ENCODE data around the gene SPATA31C1.
"Not testable (repeated sequence)": the region's sequence is repeated elsewhere in the genome, so short reads cannot be mapped to it uniquely, and the experiment has no call there.

SPATA31C1 gene

DNA sequence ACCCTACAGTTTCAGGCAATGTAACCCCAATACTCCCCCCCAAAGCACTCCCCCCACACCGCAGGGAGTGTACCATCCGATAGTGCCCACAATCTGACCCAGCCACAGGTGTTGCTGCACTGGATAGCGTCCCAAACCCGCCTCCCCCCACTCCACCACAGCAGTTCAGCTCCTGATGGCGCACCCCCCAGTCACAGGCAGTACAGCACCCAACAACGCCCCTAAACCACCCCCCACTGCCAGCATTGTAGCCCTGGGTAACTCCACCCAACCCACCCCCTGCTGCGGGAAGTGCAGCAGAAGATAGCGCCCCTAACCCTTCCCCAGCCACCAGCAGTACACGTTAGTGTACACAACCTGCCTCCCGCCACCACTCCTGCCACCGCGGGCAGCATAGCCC lies 20.6 kb downstream of the SPATA31C1 start:
- not testable (repeated sequence) for DNase-seq

DNA sequence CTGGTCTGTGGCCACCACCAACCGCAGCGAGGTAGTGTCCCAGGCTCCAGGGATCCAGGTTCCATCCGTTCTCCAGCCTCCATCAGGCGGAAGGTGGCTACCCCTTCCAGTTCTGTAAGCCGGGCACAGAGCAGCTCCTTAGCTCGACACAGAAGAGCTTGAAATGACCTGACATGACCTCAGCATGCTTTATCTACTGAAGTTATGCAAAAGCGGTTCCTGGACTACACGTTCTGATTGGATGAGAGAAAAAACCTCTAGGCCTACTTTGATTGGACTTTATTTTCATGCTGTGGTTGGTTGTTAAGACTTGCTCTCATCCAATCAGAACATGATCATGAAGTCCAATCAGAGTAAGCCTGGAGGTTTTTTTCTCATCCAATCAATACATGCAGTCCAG lies 21.3 kb downstream of the SPATA31C1 start:
- DNase-seq: not testable (repeated sequence)

DNA sequence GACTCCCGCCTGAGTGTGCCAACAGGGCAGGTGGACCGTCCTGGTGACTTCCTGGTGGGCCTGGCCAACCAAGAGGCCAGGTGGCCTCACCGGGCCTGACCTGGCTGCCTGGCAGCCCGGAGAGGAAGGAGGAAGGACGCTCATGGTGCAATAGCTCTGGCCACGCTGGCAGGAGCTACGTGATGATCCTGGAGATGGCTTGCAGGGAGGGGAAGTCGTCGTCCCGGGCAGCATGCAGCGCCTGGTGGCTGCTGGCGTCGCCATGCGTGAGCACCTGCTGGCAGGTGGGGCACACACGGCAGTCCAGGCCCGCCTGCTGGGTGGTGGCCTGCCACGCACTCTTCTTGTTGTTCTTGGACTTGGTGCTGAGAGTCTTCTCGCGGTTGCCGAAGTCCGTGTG lies 26.3 kb downstream of the SPATA31C1 start:
- no peak for DNase-seq

DNA sequence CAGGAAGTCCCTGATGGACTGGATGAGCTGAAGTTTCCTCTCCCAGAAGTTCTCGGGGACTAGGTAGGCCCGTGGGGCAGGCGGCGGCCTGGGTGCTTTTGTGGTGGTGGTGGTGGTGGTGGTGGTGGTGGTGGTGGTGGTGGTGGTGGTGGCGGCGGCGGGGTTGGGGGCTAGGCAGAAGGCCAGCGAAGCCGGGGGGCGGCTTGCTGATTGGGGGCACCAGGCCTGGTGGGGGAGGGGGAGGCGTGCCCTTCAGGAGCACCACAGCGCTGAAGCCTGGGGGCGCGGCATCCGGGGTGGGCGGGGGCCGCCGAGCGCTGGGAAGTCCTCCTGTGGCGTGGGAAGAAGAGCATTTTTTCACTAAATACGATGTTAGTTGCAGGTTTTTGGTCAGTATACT lies 26.9 kb downstream of the SPATA31C1 start:
- no peak for DNase-seq

DNA sequence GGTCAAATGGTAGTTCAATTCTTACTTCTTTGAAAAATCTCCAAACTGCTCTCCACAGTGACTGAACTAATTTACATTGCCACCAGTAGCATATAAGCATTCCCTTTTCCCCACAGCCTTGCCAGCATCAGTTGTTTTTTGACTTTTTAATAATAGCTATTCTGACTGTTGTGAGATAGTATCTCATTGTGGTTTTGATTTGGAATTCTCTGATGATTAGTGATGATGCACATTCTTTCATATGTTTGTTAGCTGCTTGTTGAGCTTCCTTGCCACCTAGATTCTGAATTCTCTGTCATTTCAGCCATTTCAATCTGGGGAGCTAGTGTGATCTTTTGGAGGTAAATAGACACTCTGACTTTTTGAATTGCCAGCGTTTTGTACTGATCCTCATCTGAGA lies 32.5 kb downstream of the SPATA31C1 start:
- DNase-seq: no peak

DNA sequence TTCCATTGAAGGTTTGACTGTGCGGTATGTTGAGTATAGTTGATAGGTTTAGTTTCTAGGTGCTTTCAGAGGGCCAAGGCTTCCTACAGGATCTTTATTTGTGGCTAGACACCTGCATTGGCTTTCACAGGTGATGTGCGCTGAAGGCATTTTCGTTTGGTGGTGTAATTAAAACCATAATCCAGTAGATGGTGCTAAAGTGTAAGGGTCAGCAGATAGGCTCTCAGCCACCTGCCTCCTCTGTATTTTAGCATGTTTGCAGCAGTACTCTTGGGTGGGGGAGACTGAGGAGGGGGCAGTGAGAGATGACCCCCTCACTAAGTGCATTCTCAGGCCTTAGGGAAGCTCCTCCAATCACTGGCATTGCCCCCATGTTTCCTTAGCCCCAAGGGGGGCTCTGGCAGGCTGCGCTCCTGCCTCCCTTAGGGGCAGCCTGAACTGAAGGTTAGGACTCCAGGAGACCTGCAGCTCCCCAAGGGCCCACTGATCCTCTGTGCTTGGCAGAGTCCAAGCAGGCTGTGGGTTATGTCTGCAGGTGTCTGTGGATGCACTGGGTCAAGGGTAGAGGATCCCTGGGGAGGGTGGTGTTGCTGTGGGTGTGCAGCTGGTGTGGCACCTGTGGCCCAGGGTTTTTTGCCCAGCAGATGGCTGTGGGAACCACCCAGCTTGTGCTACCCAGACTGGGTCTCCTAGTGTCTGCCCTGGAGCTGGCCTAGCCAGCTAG lies 33.2 kb downstream of the SPATA31C1 start:
- DNase-seq: no peak

DNA sequence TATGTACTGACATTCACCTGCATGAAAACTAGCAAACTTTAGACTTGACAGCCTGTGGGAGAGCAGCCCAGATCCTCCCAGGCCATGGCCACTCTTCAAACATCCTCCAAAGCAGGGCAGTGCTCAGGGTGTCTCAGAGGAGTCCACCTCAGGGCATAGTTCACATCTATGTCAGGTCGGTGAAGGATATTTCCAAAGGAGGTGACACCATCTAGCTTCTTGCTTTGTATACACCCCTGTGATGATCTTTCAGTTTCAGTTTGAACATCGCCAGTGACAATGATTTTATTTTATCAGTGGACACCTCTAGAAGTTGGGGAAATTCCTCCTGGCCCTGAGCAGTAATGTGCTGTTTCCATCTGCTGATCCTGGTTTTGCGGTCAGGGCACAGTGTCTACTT lies 36.5 kb downstream of the SPATA31C1 start:
- DNase-seq: no peak

DNA sequence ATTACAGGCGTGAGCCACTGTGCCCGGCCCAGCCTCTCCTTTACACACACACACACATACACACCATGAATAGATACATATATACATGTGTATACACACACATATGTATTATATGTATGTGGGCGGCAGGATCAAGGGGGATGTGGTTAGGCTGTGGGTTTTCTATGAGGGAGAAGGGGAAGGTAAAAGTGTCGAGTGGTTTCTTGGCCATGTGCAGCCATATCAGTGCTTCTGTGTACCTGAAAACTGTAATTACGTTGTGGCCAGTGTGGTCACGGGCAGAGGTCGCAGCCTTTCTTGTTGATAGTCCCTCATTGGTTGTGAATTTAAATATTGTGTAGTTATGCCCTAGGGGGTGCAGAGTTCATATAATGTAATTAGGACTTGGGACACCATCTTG lies 40.1 kb downstream of the SPATA31C1 start:
- DNase-seq: no peak

DNA sequence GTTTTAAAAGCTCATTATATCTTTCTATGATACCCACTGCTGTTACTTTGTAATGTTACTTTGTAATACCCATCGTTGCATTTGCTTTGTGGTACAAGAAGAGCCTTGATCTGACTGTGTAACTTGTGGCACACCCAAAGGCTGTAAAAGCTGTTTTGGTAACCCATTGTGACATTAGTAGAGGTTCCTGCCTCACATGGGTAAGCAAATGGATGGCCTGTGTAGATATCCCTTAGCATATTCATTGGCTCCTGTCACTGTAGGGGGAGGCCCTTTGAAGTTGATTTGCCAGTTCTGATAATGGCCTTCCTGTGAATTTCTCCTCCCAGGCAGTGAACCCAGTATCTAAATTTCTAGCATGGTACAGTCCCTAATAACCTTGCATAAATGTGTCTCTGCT lies 40.8 kb downstream of the SPATA31C1 start:
- no peak for DNase-seq

DNA sequence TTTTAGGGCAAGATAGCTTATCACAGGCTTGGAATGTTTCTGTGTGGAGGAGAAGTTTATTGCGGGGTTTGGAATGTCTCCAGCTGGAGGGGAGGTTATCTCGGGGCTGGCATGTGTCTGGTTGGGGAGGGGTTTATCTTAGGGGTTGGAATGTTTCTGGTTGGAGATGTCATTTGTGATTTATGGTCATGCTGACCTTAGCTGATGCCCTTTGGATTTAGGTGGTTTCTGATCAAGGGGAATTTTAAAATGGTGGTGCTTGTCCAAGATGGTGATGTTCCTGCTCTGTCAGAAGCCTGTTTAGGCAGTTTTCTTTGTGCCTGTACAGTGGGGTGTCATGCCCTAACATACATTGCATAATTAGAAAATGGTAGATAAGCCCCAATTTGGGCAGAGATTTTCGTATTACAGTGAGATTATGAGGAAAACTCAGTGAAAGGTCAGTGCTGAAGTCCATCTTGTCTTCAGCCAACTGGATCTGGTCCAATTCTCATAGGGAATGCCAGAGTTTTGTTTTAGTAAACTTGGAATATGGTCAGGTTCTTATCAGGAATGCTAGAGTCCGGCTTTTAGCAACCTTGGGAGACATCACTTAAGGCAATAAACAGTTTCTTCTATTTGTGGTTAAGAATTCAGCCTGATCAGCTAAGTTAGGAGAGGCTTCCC lies 42.3 kb downstream of the SPATA31C1 start:
- no peak for DNase-seq

DNA sequence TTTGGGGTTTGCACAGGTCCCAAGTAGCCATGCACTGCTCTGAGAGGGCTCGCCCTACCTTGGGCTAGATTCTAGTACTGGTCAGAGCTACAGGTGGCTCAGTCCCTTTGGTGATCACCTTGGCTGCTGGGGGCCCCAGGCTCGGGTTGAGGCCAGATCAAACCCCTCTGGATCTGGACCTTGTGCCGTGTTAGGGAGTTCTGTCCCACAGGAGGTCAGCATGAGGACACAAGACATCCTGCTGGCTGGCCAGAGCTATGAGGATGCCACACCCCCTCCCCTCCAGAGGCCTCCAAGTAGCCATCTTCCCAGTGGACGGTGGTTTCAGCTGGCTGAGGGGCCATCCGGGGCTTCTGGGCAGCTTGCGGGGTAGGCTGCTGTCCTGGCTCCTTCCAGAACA lies 46.0 kb downstream of the SPATA31C1 start:
- no peak for DNase-seq

DNA sequence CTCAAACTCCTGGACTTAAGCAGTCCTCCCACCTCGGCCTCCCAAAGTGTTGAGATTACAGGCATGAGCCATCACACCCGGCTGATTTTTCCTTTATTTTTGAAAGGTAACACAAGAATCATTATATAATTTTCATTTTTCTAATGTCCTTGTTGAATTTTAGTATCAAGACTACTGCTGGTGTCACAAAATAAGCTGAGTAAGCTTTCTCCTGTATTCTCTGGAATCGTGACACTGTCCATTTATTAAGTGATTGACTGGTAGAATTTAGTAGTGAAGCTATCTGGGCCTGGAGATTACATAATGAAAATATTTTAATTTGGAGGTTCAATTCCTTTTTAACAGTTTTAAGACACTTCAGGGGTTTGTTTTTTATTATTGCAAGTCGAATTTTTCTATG lies 47.1 kb downstream of the SPATA31C1 start:
- DNase-seq: no peak

DNA sequence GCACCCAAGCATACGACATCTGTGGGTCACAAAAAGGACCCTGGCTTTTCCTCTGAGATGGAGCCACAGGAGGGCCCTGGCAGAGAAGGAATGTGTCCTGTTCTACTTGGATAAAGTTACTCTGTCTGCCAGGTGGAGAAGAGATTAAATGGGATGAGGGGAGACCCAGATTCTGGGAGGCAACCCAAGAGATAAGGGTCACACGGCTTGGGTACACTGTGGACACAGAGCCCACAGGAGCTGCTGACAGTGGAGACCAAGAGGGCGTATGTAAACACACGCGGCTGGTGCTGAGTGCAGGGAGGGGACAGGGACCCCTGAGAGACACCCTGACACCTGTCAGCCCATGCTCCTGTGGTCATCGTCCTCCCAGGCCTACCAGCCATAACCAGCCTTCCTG lies 50.4 kb downstream of the SPATA31C1 start:
- no peak for DNase-seq

DNA sequence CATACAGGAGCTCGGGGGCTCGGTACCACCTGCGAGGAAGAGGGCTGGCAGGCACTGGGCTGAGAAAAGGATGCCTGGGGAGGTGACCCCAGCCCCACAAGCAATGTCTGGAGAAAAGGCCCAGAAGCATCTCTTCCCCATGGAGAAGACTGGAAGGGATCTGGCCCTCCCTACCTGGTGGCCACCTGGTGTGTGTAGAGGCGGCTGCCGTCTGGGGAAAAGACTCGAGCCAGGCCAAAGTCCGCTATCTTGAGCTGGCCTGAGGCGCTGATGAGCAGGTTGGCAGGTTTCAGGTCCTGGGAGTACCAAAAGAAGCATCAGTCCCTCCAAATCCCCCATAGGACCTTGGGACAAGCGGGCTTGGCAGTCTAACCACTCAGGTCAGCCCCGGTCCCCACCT lies 52.8 kb downstream of the SPATA31C1 start:
- no peak for DNase-seq

DNA sequence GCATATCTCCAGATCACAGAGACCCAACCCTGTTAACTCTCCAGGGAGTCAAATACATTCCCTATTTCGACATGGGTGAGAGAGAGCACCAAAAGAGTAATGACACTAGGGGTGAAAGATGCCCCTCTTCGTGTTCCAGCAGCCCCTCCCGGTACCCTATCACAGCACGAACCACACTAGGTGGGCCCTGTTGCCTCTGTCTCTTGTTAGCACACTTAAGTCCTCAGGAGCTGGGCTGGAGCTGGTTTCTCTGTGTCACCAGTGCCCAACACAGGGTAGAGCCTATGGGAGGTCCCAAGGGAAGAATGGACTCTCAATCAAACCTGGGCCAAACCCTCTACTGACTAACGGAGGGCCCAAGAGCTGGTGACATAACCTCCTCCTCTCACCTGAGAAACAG lies 55.4 kb downstream of the SPATA31C1 start:
- no peak for DNase-seq
